Measurements from ENCODE around the gene WASHC4. TPM values are rescaled to one million over a fixed set of nuclear protein-coding genes. Genes with fewer than 3 reads are reported as not detected.

The WASHC4 gene
- polyA plus RNA-seq, 1 of the 3 experiments (the other 2 are of a cell fraction) = 11.2 TPM

GRCh38 chr12:105162174-105162573, 54.6 kb downstream of the WASHC4 start (continued):
- TF ChIP-seq, protein P1, sequence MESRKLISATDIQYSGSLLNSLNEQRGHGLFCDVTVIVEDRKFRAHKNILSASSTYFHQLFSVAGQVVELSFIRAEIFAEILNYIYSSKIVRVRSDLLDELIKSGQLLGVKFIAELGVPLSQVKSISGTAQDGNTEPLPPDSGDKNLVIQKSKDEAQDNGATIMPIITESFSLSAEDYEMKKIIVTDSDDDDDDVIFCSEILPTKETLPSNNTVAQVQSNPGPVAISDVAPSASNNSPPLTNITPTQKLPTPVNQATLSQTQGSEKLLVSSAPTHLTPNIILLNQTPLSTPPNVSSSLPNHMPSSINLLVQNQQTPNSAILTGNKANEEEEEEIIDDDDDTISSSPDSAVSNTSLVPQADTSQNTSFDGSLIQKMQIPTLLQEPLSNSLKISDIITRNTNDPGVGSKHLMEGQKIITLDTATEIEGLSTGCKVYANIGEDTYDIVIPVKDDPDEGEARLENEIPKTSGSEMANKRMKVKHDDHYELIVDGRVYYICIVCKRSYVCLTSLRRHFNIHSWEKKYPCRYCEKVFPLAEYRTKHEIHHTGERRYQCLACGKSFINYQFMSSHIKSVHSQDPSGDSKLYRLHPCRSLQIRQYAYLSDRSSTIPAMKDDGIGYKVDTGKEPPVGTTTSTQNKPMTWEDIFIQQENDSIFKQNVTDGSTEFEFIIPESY (IDR thresholded peaks at IDR 0.05; ENCODE audit: borderline replicate concordance, low read depth) = no peak
- TF ChIP-seq RCOR1 (IDR thresholded peaks at IDR 0.05; ENCODE audit: low read length) (no peak), JUND (IDR thresholded peaks at IDR 0.05) (no peak), POLR2AphosphoS5 (IDR thresholded peaks at IDR 0.05; ENCODE audit: low read depth, low read length) (no peak), RFX5 (IDR thresholded peaks at IDR 0.05; ENCODE audit: low read length) (no peak)

DNA sequence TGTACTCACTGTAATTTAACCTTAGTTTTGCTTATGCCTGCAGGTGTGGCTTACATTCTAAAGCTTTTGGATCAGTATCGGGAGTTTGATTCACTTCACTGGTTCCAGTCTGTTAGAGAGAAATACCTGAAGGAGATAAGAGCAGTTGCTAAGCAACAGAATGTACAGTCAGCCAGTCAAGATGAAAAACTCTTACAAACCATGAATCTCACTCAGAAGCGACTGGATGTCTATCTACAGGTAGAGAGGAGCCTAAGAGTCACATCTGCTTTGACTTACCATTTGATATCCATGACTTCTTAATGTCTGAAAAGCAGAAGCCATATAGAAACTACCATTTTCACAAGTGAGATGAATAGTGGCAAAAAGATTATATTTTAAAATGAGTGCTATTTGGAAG, 56.5 kb downstream of the WASHC4 start:
- ChIA-PET POLR2A (no interaction called here), CTCF (no interaction called here)
- Histone ChIP-seq H3K27me3 (ENCODE audit: insufficient read depth) (no peaks in the 10 kb centered on the region), H3K9me3 (no peaks in the 10 kb centered on the region), H3K79me2 (ENCODE audit: insufficient read depth) (no peaks in the 10 kb centered on the region), H3K27ac (ENCODE audit: low read depth in 2 of 2, low read length in 1 of 2) (no peak overlapping the region), H4K20me1 (ENCODE audit: insufficient read depth) (no peaks in the 10 kb centered on the region), H3K4me2 (no peak overlapping the region), H3F3A (replicated peaks; ENCODE audit: insufficient read depth) (peaks cover 33% of the 10 kb centered on the region), H3K4me3 (ENCODE audit: low read depth in 2 of 2, low read length in 1 of 2) (no peak overlapping the region), H3K9me2 (no peaks in the 10 kb centered on the region), H3K9ac (no peak overlapping the region), H3K36me3 (replicated peaks in 1 of 2; ENCODE audit: control insufficient read depth in 1 of 2, insufficient read depth in 2 of 2, low read length in 1 of 2) (peaks cover 87% of the 10 kb centered on the region in 2 experiments), H2AFZ (ENCODE audit: low read depth) (no peak overlapping the region), H3K4me1 (ENCODE audit: control insufficient read depth in 1 of 2, insufficient read depth in 2 of 2, low read depth in 1 of 2, low read length in 1 of 2) (no peaks in the 10 kb centered on the region; a peak in 2 of 4 replicates)
- no peak for DNase-seq
- TF ChIP-seq NFIC (IDR thresholded peaks at IDR 0.05; ENCODE audit: borderline replicate concordance) = no peak
- TF ChIP-seq TAF1 (IDR thresholded peaks at IDR 0.05; ENCODE audit: borderline replicate concordance, low read depth, low read length) = no peak
- no peak for TF ChIP-seq GABPA (IDR thresholded peaks at IDR 0.05; ENCODE audit: low read depth)
- no peak for TF ChIP-seq MEF2A (IDR thresholded peaks at IDR 0.05; ENCODE audit: borderline replicate concordance, low read depth)
- TF ChIP-seq RXRA (IDR thresholded peaks at IDR 0.05; ENCODE audit: borderline replicate concordance, low read depth) = no peak
- no peak for TF ChIP-seq JUND (IDR thresholded peaks at IDR 0.05)
- TF ChIP-seq, protein P2, sequence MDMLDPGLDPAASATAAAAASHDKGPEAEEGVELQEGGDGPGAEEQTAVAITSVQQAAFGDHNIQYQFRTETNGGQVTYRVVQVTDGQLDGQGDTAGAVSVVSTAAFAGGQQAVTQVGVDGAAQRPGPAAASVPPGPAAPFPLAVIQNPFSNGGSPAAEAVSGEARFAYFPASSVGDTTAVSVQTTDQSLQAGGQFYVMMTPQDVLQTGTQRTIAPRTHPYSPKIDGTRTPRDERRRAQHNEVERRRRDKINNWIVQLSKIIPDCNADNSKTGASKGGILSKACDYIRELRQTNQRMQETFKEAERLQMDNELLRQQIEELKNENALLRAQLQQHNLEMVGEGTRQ (IDR thresholded peaks at IDR 0.05; ENCODE audit: borderline replicate concordance, low read depth, low read length) = no peak
- TF ChIP-seq, protein P3, sequence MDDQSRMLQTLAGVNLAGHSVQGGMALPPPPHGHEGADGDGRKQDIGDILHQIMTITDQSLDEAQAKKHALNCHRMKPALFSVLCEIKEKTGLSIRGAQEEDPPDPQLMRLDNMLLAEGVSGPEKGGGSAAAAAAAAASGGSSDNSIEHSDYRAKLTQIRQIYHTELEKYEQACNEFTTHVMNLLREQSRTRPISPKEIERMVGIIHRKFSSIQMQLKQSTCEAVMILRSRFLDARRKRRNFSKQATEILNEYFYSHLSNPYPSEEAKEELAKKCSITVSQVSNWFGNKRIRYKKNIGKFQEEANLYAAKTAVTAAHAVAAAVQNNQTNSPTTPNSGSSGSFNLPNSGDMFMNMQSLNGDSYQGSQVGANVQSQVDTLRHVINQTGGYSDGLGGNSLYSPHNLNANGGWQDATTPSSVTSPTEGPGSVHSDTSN (IDR thresholded peaks at IDR 0.05) = no peak
- TF ChIP-seq, protein P4, sequence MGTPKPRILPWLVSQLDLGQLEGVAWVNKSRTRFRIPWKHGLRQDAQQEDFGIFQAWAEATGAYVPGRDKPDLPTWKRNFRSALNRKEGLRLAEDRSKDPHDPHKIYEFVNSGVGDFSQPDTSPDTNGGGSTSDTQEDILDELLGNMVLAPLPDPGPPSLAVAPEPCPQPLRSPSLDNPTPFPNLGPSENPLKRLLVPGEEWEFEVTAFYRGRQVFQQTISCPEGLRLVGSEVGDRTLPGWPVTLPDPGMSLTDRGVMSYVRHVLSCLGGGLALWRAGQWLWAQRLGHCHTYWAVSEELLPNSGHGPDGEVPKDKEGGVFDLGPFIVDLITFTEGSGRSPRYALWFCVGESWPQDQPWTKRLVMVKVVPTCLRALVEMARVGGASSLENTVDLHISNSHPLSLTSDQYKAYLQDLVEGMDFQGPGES (IDR thresholded peaks at IDR 0.05; ENCODE audit: low read depth, low read length) = no peak
- 98% methylated on average over 2 of the region's 2 CpGs for WGBS (ENCODE audit: low lambda C conversion rate)

Data from SK-N-SH (cell line).